Nucleus accumbens (tissue), 56 donors: ENCODE results near the gene ECSIT.
"Not testable (repeated sequence)": the region's sequence is repeated elsewhere in the genome, so short reads cannot be mapped to it uniquely, and the experiment has no call there.

ENCODE experiments used
- DNase-seq, 56 donors: peaks; one replicate each; lab custom pipeline; 2025; lab: John Stamatoyannopoulos, UW

The ECSIT gene, protein sequence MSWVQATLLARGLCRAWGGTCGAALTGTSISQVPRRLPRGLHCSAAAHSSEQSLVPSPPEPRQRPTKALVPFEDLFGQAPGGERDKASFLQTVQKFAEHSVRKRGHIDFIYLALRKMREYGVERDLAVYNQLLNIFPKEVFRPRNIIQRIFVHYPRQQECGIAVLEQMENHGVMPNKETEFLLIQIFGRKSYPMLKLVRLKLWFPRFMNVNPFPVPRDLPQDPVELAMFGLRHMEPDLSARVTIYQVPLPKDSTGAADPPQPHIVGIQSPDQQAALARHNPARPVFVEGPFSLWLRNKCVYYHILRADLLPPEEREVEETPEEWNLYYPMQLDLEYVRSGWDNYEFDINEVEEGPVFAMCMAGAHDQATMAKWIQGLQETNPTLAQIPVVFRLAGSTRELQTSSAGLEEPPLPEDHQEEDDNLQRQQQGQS

DNA sequence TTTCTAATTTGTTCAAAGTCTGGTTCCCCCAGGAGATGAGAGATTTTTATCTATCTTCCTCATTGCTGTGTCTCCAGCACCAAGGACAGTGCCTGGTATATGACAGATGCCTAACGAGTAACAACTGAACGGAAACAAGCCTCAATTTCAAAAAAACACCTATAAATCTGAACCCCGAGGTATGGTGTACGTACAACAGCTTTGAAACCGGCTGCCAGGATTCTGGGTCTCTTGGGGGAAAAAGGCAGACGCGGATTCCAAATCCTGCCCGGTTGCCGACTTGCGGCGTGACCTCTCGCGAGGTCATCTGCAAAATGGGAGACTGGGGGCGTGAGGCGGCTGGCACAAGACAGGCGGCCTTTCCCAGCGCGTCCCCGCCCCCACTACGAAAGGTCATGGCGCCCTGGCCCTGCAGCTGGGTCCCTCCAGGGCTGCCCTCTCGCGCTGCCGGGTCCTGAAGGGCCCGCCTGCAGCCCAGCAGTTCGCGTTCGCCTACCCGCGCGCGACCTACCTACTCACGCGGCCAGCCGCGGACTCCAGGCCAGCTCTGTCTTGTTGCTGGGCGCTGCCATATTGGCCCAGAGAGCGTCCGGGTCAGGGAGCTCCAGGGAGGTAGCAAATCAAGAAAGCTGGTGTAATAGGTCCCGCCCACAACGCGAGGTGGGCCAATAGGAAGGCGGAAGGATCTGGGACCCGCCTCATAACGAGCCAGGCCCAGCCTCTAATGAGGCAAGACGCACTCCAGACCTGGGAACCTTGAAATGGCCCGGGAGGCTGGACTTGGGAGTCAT, at the start of gene ECSIT:
Gene ECSIT, minus strand, starts transcription at position 584 of the 791 bp plus-strand sequence. CDS start 9,964 bp downstream, outside the sequence.
- peak; percentile 60 to 99 (median 94) for DNase-seq

DNA sequence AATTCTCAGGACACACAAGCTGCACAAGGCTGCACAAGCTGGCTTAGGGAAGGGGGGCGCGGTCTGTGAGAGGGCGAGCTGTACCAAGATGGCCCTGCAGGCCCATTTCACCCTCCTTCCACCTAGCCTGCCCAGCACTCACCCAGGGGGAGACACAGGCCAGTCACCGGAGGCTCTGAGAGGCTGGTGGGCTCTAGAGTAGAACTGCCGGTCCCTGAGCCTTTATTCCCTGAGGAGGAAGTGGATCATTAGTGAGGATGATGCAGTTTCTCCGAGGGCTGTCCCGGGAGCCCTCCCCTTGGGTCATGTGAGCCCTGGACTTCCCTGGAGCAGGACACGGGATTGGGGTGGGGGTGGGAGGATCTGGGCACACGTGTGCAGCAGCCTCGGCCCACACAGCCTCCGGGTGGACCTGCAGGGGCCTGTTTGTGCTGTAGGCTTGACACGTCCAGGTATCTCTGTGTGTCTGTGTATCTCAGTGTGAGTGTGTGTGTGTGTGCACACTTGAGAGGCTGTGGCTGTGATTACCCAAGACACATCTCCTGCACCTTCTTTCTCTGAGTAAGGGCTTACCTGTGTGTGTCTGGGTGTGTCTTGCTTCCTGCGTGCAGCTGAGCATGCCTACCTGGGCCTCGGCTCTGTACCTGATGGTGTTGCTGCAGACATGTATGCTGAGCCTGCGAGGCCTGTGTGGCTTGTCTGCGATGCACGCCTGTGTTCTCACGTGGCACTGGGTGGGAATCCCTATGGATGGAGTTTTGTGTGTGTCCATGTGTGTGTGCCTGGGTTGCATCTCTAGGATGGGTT, 48.7 kb upstream of the ECSIT start, which contains the start of gene ACP5:
Gene ACP5, minus strand, starts transcription at position 195 of the 807 bp plus-strand sequence. CDS start 328 bp downstream, outside the sequence.
- DNase-seq = no peak

DNA sequence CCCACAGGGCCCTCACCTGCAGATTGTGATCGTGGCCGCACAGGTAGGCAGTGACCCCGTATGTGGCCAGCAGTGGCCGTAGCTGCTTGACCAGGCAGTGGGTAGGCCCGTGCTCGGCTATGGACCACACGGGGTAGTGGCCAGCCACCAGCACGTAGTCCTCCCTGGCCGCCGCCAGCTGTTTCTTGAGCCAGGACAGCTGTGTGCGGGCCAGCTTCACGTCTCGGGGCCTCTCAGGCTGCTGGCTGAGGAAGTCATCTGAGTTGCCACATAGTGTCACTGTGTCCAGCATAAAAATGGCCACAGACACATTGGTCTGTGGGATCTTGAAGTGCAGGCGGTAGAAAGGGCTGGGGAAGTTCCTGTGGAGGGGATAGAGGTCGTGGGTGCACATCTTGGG, 47.3 kb upstream of the ECSIT start:
- DNase-seq = no peak

DNA sequence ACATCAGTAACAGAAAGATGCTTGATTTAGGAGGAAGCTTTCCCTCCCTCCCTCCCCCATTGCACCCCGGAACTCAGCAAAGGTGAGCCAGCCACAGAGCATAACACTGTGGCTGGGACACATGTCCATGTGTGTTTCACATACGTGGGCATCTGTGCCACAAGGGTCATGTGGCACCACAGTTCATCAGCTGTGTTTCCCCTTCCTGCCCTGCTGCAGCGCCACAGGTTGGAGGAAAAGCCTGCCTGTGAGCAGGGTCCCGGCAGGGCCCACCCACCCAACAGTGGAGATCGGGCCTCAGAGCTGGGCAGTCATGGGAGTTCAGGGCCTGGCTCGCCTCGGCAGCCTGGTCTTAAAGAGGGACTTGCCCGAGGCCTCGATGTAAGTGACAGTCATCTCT, 45.8 kb upstream of the ECSIT start:
- no peak for DNase-seq

DNA sequence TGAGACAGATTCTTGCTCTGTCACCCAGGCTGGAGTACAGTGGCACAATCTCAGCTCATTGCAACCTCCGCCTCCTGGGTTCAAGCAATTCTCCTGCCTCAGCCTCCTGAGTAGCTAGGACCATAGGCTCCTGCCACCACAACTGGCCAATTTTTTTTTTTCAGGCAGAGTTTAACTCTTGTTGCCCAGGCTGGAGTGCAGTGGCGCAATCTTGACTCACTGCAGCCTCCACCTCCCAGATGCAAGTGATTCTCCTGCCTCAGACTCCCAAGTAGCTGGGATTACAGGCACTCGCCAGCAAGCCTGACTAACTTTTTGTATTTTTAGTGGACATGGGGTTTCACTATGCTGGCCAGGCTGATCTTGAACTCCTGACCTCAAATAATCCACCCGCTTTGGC, 44.8 kb upstream of the ECSIT start:
- not testable (repeated sequence) for DNase-seq

DNA sequence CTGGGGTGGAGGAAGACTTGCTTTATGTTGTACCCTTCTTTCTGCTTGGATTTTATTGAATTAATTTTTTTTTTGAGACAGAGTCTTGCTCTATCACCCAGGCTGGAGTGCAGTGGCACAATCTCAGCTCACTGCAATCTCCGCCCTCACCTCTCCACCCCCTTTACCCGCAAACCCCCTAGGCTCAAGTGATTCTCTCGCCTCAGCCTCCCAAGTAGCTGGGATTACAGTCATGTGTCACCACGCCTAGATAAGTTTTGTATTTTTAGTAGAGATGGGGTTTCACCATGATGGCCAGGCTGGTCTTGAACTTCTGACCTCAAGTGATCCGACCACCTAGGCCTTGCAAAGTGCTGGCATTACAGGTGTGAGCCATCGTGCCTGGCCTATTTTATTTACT, 44.4 kb upstream of the ECSIT start:
- not testable (repeated sequence) for DNase-seq

DNA sequence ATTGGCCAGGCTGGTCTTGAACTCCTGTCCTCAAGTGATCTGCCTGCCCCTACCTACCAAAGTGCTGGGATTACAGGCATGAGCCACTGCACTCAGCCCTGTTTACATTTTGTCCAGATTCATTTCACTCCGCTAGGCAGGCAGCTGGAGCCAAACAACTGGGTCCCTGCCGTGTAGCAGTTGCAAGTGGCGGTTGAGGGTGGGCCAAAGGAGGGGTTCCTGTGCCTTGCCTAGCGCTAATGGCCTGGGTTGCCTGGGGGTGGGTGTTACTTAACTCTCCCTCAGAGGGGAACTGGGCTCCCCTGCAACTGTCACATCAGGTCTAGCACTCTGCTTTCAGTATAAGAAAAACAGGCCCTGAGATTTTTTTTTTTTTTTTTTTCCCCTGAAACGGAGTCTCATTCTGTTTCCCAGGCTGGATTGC, 41.1 kb upstream of the ECSIT start:
- peak in 1 of 56 donors; percentile 8 for DNase-seq

DNA sequence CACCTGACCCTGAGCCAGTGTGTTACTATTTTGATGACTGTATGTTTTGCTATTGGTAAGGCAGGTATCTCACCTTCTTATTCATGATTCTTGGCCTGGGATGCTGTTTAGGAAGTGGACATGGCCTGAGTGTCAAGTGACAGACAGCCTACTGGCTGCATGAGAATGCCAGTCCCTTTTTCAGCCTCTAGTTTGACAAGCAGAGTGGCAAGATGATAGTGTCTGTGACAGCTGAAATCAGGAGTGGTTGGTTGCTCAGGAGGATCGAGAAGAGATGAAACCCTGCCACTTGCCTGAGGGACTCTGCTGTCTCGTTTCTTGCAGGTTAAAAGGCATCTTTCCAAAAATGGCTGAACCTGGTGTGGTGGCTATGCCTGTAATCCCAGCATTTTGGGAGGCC, 37.2 kb upstream of the ECSIT start:
- DNase-seq = no peak

DNA sequence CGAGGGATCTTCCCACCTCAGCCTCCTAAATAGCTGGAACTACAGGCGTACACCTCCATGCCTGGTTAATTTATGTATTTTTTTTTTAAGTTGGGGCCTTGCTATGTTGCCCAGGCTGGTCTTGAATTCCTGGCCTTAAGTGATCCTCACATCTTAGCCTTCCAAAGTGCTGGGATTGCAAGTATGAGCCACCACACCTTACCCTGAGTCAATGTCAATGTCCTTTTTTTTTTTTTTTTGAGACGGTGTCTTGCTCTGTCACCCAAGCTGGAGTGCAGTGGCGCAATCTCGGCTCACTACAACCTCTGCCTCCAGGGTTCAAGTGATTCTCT, 36.7 kb upstream of the ECSIT start:
- DNase-seq = not testable (repeated sequence)

DNA sequence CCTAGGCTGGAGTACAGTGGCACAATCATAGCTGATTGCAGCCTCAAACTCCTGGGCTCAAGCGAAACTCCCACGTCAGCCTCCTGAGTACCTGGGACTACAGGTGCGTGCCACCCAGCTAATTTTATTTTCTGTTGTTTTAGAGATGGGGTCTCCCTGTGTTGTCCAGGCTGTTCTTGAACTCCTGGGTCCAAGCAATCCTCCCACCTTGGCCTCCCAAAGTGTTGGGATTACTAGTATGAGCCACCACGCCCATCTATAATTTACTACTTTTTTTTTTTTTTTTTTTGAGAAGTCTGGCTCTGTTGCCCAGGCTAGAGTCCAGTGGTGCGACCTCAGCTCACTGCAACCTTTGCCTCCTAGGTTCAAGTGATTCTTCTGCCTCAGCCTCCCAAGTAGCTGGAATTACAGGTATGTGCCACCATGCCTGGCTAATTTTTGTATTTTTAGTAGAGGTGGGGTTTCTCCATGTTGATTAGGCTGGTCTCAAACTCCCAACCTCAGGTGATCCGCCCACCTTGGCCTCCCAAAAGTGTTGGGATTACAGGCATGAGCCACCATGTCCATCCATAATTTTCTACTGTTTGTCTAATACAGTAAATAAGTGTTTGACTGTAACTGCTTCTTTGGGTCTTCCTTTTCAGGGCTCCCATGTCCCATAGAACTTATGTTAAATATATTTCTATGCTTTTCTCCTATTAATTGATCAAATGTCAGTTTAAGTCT, 35.3 kb upstream of the ECSIT start:
- DNase-seq = not testable (repeated sequence)

DNA sequence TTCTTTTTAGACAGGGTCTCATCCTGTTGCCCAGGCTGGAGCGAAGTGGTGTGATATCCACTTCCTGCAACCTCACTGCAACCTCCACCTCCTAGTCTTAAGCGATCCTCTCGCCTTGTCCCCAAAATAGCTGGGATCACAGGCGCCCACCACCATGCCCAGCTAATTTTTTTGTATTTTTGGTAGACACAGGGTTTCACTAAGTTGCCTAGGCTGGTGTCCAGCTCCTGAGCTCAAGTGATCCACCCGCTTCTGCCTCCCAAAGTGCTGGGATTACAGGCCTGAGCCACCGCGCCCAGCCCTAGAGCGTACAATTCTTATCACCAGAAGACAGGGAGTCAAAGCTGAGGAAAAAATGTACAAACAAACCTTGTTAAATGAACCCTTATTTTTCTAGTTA, 34.6 kb upstream of the ECSIT start:
- no peak for DNase-seq

DNA sequence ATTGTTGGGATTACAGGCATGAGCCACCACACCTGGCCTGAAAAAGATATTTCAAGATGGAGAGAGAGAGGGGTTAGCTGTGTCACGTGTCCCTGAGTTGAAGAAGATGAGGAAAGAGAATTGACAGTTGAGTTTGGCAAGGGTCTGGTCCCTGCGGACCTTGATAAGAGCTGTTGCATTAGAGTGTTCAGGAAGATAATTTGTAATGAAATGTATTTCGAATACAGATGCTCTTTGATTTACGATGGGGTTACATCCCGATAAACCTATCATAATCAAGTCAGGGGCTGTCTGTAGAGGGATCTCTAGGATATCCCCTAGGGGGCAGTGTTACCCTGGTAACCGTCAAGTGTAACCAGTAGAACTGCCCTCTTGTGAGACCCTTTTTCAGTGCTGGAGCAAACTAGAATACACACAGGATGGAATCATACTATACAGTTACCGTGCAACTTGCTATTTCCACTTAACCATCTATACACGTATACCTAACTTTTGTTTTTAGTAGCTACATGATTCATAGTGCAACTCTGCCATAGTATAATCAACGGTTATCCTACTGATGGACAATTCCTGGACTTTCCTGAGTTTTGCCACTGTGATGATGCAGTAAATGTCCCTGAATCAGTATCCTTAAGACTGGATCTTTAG, 31.6 kb upstream of the ECSIT start:
- peak in 22 of 56 donors; percentile 3 to 65 (median 26) for DNase-seq

DNA sequence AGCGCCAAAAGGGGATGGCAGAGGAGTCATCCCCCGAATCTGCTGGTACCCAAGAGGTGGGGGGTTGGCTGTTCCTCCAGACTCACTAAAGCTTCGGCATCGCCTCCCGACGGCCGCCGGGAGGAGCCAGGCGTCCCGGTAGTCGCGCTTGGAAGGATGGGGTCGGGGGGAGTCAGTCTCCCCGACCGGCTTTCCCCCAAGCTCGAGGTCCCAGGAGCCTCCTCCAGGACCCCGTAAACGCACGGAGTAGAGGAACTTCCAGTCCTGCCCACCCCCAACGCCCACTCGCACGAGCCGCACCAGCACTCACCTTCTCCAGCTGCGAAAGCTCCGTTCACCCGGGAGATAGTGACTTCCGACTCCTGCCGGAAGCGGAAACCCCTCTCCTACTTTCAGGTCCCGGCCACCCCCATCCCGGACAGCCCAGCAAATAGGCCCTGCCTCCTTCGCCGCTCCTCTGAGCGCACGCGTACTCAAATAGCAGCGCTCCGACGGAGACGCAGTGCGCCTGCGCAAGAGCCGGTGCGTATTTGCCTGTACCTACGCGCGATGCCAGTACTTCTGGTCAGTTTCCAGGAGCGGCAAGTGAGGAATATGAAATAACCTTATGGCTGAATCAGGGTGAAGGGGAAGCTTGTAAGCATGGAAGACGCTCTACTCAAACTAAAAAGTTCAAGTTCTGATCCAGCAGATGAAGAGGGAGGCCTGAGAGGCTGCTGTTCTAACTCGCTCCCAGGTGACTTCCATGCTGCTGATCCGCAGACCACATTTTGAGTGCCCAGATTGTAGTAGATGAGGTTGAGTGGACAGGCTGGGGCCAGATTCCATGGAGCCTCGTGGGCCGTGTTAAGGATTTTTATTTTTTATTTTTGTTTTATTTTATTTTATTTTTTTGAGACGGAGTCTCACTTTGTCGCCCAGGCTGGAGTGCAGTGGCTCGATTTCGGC, 30.2 kb upstream of the ECSIT start, which contains the start of gene ELOF1:
Gene ELOF1, minus strand, starts transcription at position 350 of the 948 bp plus-strand sequence. CDS start 4,883 bp downstream, outside the sequence.
- DNase-seq = peak; percentile 64 to 99 (median 96)

DNA sequence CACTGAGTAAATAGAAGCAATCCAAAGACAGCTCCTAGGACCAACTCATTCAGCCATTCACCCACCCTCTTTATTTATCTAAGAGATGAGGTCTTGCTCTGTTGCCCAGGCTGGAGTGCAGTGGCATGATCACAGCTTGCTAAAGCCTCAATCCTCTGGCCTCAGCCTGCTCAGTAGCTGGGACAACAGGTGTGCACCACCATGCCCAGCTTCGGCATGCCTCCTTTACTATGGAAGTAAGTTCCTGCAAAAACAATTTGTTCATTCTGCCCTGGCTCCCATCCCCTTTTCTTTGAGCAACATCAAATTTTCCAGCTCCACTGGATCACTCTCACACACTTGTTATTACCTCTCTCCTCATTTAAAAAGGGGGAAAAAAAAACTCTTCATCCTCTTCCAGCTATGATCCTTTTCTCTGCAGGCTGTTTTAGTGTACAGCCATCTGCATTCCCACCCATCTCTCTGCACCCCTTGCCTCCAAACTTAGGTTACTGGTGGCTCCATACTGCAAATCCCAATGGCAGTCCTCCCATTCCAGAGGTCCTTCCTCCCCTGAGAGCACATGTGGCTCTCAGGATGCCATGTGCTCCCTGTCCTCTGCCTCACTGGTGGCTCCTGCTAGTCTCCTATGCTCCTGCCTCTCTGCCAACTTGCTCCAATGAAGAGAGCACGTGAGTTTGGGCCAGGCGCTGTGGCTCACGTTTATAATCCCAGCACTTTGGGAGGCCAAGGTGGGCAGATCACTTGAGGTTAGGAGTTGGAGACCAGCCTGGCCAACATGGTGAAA, 27.9 kb upstream of the ECSIT start:
- DNase-seq = no peak

DNA sequence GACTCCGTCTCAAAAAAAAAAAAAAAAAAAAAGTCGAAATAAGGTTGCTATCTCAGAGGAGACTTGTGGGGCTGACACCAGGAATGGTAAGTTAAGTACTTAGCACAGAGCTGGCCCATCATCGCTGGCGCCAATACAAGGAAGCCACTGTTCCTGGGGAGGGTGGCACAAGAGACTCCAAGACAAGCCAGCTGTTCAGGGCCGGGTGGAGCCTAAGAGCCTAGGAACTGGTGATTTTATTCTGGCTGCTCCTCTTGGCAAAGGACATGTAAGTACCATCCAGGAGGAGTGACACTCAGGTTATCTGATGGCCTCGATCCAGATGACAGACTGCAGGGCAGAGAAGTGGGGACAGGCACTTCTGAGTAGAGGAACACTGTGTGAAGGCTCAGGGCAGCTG, 26.3 kb upstream of the ECSIT start:
- peak in 8 of 56 donors; percentile 1 to 20 (median 3) for DNase-seq

DNA sequence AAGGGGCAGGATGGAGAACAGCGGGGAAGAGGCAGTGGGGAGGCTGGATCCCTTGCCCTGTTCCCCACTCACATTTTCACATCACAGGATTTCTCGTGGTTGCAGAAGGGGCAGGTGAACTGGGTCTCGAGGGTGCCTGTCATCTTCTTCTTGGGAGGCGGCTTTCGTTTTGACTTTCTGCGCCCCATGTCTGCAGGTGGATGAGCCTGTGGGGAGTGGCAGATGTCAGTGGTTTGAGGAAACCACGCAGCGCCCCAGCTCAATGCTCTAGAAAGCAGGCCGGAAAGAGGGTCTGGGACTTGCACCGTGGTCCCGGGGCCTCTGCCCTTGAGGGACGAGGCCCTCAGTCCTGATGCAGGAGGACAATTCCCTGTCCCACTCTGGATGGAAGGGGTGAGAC, 25.2 kb upstream of the ECSIT start:
- no peak for DNase-seq

DNA sequence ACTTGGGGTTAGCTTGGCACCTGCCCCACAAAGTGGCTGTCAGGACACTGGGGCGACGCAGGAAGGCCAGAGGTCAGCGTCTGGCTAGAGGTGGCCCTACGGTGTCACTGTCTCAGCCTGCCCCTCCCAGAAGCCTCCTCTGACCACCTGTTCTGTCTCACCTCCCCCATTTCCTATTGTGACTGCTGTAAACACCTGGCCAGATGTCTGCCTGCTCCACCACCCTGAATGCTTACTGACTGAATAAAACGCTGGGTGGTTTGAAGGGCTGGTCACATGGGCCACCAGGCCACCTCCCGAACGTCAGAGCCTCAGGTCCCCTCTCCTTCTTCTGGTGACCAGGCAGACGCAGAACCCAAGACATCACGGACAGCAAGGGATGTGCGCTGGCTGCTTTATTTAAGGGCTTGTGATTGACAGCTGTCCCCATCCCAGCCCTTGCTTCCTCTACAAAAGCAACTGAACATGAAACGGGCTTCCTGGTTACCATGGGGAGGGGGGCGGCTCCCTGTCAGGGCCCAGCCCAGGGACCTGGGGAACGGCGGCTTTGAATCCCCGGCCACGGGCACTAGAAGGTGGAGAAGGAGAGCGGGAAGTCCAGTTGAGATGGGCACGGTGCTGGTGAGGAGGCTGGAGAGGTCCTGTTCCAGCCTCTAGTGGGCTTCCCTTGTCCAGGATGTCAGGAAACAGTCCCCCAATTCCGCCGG, 23.9 kb upstream of the ECSIT start:
- no peak for DNase-seq
